ENCODE results near the gene MAGI2. TPM values are rescaled to one million over a fixed set of nuclear protein-coding genes. Genes with fewer than 3 reads are reported as not detected.

MAGI2 gene
- total and polyA plus RNA-seq, 2 of the 13 experiments (the other 11 are each of a cell fraction or from before 2014, with no cell fraction given), result 1.5 to 3.8 TPM

DNA sequence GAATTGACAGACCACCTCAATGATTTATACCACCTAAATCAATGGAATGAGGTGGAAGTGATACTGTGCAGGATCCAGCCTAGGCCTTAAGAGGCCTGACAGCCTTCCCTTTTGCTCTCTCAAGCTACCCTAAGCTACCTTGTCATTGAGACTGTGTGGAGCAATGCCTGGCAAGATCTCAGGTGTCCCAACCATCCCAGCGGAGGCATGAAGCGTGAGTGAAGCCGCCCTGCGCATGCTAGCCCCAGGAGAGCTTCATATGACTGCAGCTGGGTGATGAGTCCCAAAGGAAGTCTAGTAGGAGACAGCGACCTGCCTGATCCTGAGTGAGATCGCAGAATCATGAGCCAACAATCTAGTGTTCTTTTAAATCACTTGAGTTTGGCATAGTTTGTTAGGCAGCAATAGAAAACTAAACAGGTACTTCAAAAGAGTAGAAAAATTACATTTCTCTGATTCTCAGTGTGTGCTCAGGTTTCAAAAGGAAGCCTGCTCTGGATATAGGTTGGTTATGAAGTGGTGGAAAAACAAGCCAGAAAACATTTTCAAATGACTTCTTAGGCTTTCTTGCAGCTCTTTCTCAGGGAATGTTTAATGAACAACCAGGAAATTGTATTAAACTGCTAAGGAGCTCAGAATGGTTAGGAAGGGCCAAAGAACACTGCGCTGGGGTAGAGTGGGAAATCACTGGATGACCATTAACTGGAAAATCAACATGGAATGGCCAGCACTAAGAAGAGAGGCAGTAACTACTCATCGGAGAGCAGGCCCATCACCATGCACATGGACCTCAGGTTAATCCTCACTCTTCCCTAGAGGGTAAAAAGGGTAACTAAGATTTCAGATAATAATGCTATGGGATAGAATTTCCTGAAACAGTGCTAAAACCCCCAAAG, 1119.7 kb downstream of the MAGI2 start:
- H3K36me3 ChIP-seq (replicated peaks in 1 of 2; ENCODE audit: control insufficient read depth in 1 of 2, insufficient read depth in 2 of 2, low read length in 2 of 2), result no peaks in the 10 kb centered on the region
- intact Hi-C loops (cut with micrococcal nuclease; ENCODE audit: unreplicated experiment) (no loop called here), in situ Hi-C loops (cut with HindIII; ENCODE audit: extremely low pct_ligation_motif_present, low pct_unique_long_range_greater_than_20kb) (no loop called here)
- no peak for DNase-seq (ENCODE audit: low spot score)
- no peaks in the 10 kb centered on the region for H3K27me3 ChIP-seq (ENCODE audit: control insufficient read depth in 1 of 2, insufficient read depth in 2 of 2, low read length in 2 of 2)
- no peak overlapping the region for H3K9ac ChIP-seq (ENCODE audit: insufficient read depth, low read depth, low read length)
- no peaks in the 10 kb centered on the region for H3K79me2 ChIP-seq (ENCODE audit: insufficient read depth, low read length)
- ChIA-PET CTCF (ENCODE audit: low intra/inter-chr PET ratio, low total read pairs) (no interaction called here), POLR2A (no interaction called here)
- no peaks in the 10 kb centered on the region for H3K9me3 ChIP-seq (ENCODE audit: low read length)
- no peak overlapping the region for H2AFZ ChIP-seq (ENCODE audit: low read length)
- no peak overlapping the region for H3K4me3 ChIP-seq (replicated peaks in 1 of 3; ENCODE audit: insufficient read depth in 1 of 3, low read depth in 2 of 3, low read length in 3 of 3)
- H3K4me1 ChIP-seq (ENCODE audit: insufficient read depth, low read length), result peaks cover 17% of the 10 kb centered on the region
- FAIRE-seq, result no peak
- no peak overlapping the region for H3K27ac ChIP-seq (ENCODE audit: extremely low read length, insufficient read depth, low read length)
- no TSS peak for BruUV-seq (replicated peaks)
- H4K20me1 ChIP-seq (ENCODE audit: insufficient read depth, low read length), result no peaks in the 10 kb centered on the region
- H3K4me2 ChIP-seq (ENCODE audit: low read depth, low read length), result no peak overlapping the region
- ATAC-seq, result peak; percentile 99
- WGBS (ENCODE audit: low lambda C conversion rate), result 65% methylated on average over 8 of the region's 8 CpGs
- TF ChIP-seq NFE2 (CRISPR knock-in tag; IDR thresholded peaks at IDR 0.05) (no peak), ZNF839 (CRISPR knock-in tag; IDR thresholded peaks at IDR 0.05; ENCODE audit: borderline replicate concordance) (no peak), POGZ (CRISPR knock-in tag; IDR thresholded peaks at IDR 0.05) (0 out of 2 replicates have a peak, but pooled peaks have one; percentile 46), ZMYM4 (CRISPR knock-in tag; IDR thresholded peaks at IDR 0.05) (peak; percentile 65), REPIN1 (CRISPR knock-in tag; IDR thresholded peaks at IDR 0.05; ENCODE audit: borderline replicate concordance, low read depth) (0 out of 2 replicates have a peak, but pooled peaks have one; percentile 52), PHF21A (CRISPR knock-in tag; IDR thresholded peaks at IDR 0.05) (0 out of 2 replicates have a peak, but pooled peaks have one; percentile 33)
- TF ChIP-seq, protein P1, sequence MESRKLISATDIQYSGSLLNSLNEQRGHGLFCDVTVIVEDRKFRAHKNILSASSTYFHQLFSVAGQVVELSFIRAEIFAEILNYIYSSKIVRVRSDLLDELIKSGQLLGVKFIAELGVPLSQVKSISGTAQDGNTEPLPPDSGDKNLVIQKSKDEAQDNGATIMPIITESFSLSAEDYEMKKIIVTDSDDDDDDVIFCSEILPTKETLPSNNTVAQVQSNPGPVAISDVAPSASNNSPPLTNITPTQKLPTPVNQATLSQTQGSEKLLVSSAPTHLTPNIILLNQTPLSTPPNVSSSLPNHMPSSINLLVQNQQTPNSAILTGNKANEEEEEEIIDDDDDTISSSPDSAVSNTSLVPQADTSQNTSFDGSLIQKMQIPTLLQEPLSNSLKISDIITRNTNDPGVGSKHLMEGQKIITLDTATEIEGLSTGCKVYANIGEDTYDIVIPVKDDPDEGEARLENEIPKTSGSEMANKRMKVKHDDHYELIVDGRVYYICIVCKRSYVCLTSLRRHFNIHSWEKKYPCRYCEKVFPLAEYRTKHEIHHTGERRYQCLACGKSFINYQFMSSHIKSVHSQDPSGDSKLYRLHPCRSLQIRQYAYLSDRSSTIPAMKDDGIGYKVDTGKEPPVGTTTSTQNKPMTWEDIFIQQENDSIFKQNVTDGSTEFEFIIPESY (CRISPR knock-in tag; IDR thresholded peaks at IDR 0.05), result peak; percentile 42; the same call in 1 of the 2 replicates
- TF ChIP-seq, protein P2, sequence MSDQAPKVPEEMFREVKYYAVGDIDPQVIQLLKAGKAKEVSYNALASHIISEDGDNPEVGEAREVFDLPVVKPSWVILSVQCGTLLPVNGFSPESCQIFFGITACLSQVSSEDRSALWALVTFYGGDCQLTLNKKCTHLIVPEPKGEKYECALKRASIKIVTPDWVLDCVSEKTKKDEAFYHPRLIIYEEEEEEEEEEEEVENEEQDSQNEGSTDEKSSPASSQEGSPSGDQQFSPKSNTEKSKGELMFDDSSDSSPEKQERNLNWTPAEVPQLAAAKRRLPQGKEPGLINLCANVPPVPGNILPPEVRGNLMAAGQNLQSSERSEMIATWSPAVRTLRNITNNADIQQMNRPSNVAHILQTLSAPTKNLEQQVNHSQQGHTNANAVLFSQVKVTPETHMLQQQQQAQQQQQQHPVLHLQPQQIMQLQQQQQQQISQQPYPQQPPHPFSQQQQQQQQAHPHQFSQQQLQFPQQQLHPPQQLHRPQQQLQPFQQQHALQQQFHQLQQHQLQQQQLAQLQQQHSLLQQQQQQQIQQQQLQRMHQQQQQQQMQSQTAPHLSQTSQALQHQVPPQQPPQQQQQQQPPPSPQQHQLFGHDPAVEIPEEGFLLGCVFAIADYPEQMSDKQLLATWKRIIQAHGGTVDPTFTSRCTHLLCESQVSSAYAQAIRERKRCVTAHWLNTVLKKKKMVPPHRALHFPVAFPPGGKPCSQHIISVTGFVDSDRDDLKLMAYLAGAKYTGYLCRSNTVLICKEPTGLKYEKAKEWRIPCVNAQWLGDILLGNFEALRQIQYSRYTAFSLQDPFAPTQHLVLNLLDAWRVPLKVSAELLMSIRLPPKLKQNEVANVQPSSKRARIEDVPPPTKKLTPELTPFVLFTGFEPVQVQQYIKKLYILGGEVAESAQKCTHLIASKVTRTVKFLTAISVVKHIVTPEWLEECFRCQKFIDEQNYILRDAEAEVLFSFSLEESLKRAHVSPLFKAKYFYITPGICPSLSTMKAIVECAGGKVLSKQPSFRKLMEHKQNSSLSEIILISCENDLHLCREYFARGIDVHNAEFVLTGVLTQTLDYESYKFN (CRISPR knock-in tag; conservative IDR thresholded peaks at IDR 0.05), result peak; percentile 59; the same call in 1 of the 2 replicates
- TF ChIP-seq, protein P3, sequence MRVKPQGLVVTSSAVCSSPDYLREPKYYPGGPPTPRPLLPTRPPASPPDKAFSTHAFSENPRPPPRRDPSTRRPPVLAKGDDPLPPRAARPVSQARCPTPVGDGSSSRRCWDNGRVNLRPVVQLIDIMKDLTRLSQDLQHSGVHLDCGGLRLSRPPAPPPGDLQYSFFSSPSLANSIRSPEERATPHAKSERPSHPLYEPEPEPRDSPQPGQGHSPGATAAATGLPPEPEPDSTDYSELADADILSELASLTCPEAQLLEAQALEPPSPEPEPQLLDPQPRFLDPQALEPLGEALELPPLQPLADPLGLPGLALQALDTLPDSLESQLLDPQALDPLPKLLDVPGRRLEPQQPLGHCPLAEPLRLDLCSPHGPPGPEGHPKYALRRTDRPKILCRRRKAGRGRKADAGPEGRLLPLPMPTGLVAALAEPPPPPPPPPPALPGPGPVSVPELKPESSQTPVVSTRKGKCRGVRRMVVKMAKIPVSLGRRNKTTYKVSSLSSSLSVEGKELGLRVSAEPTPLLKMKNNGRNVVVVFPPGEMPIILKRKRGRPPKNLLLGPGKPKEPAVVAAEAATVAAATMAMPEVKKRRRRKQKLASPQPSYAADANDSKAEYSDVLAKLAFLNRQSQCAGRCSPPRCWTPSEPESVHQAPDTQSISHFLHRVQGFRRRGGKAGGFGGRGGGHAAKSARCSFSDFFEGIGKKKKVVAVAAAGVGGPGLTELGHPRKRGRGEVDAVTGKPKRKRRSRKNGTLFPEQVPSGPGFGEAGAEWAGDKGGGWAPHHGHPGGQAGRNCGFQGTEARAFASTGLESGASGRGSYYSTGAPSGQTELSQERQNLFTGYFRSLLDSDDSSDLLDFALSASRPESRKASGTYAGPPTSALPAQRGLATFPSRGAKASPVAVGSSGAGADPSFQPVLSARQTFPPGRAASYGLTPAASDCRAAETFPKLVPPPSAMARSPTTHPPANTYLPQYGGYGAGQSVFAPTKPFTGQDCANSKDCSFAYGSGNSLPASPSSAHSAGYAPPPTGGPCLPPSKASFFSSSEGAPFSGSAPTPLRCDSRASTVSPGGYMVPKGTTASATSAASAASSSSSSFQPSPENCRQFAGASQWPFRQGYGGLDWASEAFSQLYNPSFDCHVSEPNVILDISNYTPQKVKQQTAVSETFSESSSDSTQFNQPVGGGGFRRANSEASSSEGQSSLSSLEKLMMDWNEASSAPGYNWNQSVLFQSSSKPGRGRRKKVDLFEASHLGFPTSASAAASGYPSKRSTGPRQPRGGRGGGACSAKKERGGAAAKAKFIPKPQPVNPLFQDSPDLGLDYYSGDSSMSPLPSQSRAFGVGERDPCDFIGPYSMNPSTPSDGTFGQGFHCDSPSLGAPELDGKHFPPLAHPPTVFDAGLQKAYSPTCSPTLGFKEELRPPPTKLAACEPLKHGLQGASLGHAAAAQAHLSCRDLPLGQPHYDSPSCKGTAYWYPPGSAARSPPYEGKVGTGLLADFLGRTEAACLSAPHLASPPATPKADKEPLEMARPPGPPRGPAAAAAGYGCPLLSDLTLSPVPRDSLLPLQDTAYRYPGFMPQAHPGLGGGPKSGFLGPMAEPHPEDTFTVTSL (CRISPR knock-in tag; IDR thresholded peaks at IDR 0.05; ENCODE audit: borderline replicate concordance), result peak; percentile 19; the same call in 1 of the 2 replicates
